Adrenal gland (tissue), 12 donors: ENCODE measurements around the gene SDK1. TPM values are rescaled to one million over a fixed set of nuclear protein-coding genes. Genes with fewer than 3 reads are reported as not detected.

ENCODE experiments used
- DNase-seq, 7 donors: peaks; one replicate each; pipeline ENCODE4 v3.0.0-alpha.2; 2019 to 2020
- H3K27ac ChIP-seq, 5 donors: fragments of 200-600 bp; sonication (generic) in 4 of 5; 1 replicate in 3 of 5; 2 replicates in 2 of 5; pipeline versions ENCODE4 v1.5.1 to v1.8.0; 2016 to 2020; ENCODE audit warnings: mild to moderate bottlenecking in 1 of 5
- H3K27me3 ChIP-seq: fragments of 200-600 bp; 2 replicates; pipeline ENCODE4 v1.8.0; 2021
- H3K36me3 ChIP-seq, 2 donors: fragments of 200-600 bp; replicated peaks in 1 of 2; 1 replicate in 1 of 2; 2 replicates in 1 of 2; pipeline versions ENCODE4 v1.5.1 to v1.8.0; 2018 to 2022
- H3K4me1 ChIP-seq, 2 donors: fragments of 200-600 bp; replicated peaks in 1 of 2; 1 replicate in 1 of 2; 2 replicates in 1 of 2; pipeline versions ENCODE4 v1.5.1 to v1.8.0; 2018 to 2021
- H3K4me3 ChIP-seq, 4 donors: fragments of 200-600 bp; sonication (generic) in 3 of 4; one replicate each; pipeline ENCODE4 v1.5.1; 2016 to 2018
- H3K9me3 ChIP-seq, 3 donors: fragments of 200-600 bp; sonication (generic) in 1 of 3; replicated peaks in 1 of 3; 1 replicate in 2 of 3; 2 replicates in 1 of 3; pipeline versions ENCODE4 v1.5.1 to v1.8.0; 2016 to 2021
- POLR2A ChIP-seq, 2 donors: fragments of 450-650 bp; IDR thresholded peaks; one replicate each; pipeline ENCODE4 v1.6.1; 2017; ENCODE audit warnings: antibody characterized with exemption in 2 of 2, mild to moderate bottlenecking in 2 of 2, moderate library complexity in 1 of 2
- WGBS, 4 donors: extraction: QIAGEN DNeasy Blood & Tissue Kit in 2 of 4; methylation state at CpG; one replicate each; pipeline versions ENCODE4 v1.1.5 to v1.1.7; 2013 to 2017; 5-methylcytosine and 5-hydroxymethylcytosine counted together
- intact Hi-C, 2 donors: fragments of 100-400 bp; cut with DNase I; formaldehyde crosslinking; loops; one replicate each; pipeline versions ENCODE4 v1.14.1 to v1.15.0; 2022 to 2023
- polyA plus RNA-seq, 3 donors: library from polyadenylated mRNA; stranded (reverse); fragments of 200-250 nt in 2 of 3; fragments of 350-450 nt in 1 of 3; fragmentation: Illumina TruSeq in 1 of 3; extraction: RNeasy Lipid Tissue Mini Kit (QIAGEN cat#74804) in 1 of 3; gene quantifications; one replicate each; pipeline ENCODE4 v1.2.3, GENCODE V29; 2013 to 2014
- total RNA-seq, 9 donors: library from RNA; depleted of rRNA in 4 of 9; stranded (reverse); fragments of >200 nt in 4 of 9; fragments of 120-200 nt in 1 of 9; fragmentation: NEBNext Ultra II Directional in 1 of 9; extraction: Animal tissue kit (Norgen Biotek cat#: 25700) in 1 of 9; gene quantifications; one replicate each; pipeline versions ENCODE4 v1.1.0 to v1.2.4, GENCODE V29; 2013 to 2023
- TF ChIP-seq, protein P1 (sequence below), 6 experiments: fragments of 450-650 bp in 4 of 6; fragments of 200-600 bp in 2 of 6; sonication (generic) in 1 of 6; IDR thresholded peaks; 1 replicate in 5 of 6; 2 replicates in 1 of 6; pipeline versions ENCODE4 v1.5.1 to v1.8.0; 2016 to 2021; ENCODE audit warnings: antibody characterized with exemption in 6 of 6, mild to moderate bottlenecking in 2 of 6, moderate library complexity in 1 of 6
- donor health status: healthy with polysubstance abuse.
- donor health status: Bipolar disorder and iron deficiency.
- donor health status: DM: yes; HTN: yes; CAD: no.
- donor health status: DM: no; HTN: no; CAD: no.
- donor health status: DM: no; HTN: no; CAD: no.
- donor health status: DM: yes; HTN: yes; CAD: no.

SDK1 gene
- total and polyA plus RNA-seq, 12 donors = 0.50 to 3.6 (median 1.5) TPM

DNA sequence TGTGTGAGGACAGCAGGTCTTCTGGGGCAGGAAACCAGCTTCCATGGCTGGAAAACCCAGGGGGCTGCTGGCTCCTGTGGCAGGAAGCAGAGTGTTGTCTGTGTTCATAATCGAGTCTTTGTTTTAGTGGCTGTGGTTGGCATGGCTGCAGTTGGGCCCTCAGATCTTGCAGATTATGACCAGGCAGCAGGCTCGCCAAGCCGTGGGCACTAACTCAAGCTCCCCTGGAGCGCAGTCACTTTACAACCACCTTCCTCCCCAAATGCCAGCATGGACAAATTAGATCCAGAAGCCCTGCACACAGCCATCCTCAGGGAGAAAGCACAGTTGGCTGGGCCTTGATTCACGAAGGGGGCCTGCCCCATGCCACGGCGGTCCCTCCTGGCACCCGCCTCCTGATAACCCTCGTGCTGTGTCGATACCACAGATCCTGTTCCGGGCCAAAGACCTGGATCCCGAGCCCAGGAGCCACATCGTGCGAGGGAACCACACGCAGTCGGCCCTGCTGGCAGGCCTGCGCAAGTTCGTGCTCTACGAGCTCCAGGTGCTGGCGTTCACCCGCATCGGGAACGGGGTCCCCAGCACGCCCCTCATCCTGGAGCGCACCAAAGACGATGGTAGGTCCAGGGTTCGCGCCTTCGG is 828.5 kb downstream of the SDK1 start:
- WGBS, 4 donors = 90 to 99% (median 96%) methylated on average over 19 to 29 of the region's 29 CpGs

DNA sequence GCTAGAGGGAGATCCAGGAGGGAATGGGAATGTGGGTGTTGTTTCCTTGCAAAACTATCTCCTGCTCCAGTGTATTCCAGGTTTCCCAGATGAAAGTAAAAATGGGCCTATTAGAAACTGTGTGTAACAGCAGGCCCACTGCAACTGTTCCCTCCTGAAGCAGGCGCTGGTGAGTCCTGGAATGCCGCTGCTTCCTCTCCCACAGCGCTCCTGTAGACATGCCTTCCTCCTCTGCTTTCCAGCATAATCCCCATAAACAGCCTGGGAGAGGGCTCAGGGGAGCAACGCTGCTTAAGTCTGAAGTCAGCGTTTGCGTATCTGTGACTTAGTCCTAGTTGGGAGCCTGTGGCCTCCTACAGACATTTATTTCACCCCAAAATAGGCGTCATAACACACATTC is 830.0 kb downstream of the SDK1 start:
- DNase-seq = no peak
- Histone ChIP-seq H3K4me1 (no peaks in the 10 kb centered on the region), H3K27me3 (no peaks in the 10 kb centered on the region), H3K9me3 (no peaks in the 10 kb centered on the region), H3K36me3 (no peaks in the 10 kb centered on the region), H3K27ac (no peak overlapping the region), H3K4me3 (no peak overlapping the region)
- WGBS, 4 donors = 74 to 82% (median 78%) methylated on average over 7 of the region's 7 CpGs
- TF ChIP-seq POLR2A (IDR thresholded peaks at IDR 0.05) = no peak
- TF ChIP-seq, protein P1, sequence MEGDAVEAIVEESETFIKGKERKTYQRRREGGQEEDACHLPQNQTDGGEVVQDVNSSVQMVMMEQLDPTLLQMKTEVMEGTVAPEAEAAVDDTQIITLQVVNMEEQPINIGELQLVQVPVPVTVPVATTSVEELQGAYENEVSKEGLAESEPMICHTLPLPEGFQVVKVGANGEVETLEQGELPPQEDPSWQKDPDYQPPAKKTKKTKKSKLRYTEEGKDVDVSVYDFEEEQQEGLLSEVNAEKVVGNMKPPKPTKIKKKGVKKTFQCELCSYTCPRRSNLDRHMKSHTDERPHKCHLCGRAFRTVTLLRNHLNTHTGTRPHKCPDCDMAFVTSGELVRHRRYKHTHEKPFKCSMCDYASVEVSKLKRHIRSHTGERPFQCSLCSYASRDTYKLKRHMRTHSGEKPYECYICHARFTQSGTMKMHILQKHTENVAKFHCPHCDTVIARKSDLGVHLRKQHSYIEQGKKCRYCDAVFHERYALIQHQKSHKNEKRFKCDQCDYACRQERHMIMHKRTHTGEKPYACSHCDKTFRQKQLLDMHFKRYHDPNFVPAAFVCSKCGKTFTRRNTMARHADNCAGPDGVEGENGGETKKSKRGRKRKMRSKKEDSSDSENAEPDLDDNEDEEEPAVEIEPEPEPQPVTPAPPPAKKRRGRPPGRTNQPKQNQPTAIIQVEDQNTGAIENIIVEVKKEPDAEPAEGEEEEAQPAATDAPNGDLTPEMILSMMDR (IDR thresholded peaks at IDR 0.05) = no peak
- intact Hi-C loops = no loop called here

More for the DNA sequence above, 828.5 kb downstream of the SDK1 start:
- Histone ChIP-seq H3K9me3 (no peaks in the 10 kb centered on the region), H3K36me3 (no peaks in the 10 kb centered on the region), H3K27me3 (no peaks in the 10 kb centered on the region), H3K4me3 (no peak overlapping the region), H3K27ac (no peak overlapping the region), H3K4me1 (no peaks in the 10 kb centered on the region)
- intact Hi-C loops = no loop called here
- TF ChIP-seq, protein P1 (IDR thresholded peaks at IDR 0.05) = no peak
- no peak for TF ChIP-seq POLR2A (IDR thresholded peaks at IDR 0.05)
- DNase-seq = no peak

DNA sequence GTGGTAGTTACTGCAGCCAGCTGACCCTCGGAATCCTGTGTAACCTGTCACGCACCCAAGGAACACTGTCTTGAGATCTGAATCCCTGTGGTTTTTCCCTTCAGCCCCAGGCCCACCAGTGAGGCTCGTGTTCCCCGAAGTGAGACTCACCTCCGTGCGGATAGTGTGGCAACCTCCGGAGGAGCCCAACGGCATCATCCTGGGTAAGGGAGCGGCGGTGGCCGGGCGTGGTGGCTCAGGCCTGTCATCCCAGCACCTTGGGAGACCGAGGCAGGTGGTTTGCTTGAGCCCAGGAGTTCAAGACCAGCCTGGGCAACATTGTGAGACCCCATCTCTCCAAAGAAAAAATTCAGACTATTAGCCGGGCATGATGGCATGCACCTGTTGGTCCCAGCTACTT is 831.2 kb downstream of the SDK1 start:
- Histone ChIP-seq H3K27me3 (no peaks in the 10 kb centered on the region), H3K4me3 (no peak overlapping the region), H3K27ac (no peak overlapping the region), H3K36me3 (no peaks in the 10 kb centered on the region), H3K4me1 (no peaks in the 10 kb centered on the region), H3K9me3 (no peaks in the 10 kb centered on the region)
- intact Hi-C loops = no loop called here
- no peak for TF ChIP-seq POLR2A (IDR thresholded peaks at IDR 0.05)
- TF ChIP-seq, protein P1 (IDR thresholded peaks at IDR 0.05) = no peak
- DNase-seq = peak in 1 of 7 donors; percentile 4
- 88 to 100% (median 90%) methylated on average over 1 to 14 of the region's 14 CpGs for WGBS, 4 donors

DNA sequence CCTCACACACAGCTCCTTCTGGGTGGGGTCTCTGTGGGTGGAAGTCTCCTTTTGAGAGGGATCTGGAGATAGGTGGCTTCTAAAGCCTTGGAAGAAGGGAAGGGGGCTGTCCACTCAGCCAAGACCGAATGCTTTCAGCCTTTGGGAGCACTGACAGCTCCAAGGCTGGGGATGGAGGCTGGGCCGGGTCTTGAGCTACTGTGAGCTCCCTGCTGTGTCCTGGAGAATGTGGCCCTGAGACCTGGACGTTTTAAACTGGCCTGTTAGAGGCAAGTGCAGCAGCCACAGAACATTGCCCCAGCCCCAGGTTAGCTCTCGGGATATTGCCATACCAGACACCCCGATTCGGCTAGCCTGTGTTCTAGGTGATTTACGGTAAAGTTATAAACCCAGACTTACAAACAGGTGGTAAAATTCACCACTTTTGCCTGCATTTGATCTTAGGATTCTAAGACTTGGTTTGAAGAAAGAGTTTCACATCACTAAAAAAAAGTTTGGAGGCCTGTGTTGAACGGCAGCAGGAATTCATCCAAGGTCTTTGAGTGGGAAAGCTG is 832.5 kb downstream of the SDK1 start:
- Histone ChIP-seq H3K27ac (no peak overlapping the region), H3K4me3 (no peak overlapping the region), H3K4me1 (no peaks in the 10 kb centered on the region), H3K36me3 (no peaks in the 10 kb centered on the region), H3K27me3 (no peaks in the 10 kb centered on the region), H3K9me3 (no peaks in the 10 kb centered on the region)
- WGBS, 4 donors = 79 to 89% (median 85%) methylated on average over 5 to 8 of the region's 8 CpGs
- no peak for DNase-seq
- intact Hi-C loops = no loop called here
- TF ChIP-seq, protein P1 (IDR thresholded peaks at IDR 0.05) = no peak
- TF ChIP-seq POLR2A (IDR thresholded peaks at IDR 0.05) = no peak
